Measurements from ENCODE around the gene AJUBA. TPM values are rescaled to one million over a fixed set of nuclear protein-coding genes. Genes with fewer than 3 reads are reported as not detected.
"Not testable (repeated sequence)": the region's sequence is repeated elsewhere in the genome, so short reads cannot be mapped to it uniquely, and the experiment has no call there.

Gene AJUBA
- total RNA-seq (2014; rRNA removed; shearing (Covaris generic)): 41.1 and 47.3 TPM in 2 replicates

DNA sequence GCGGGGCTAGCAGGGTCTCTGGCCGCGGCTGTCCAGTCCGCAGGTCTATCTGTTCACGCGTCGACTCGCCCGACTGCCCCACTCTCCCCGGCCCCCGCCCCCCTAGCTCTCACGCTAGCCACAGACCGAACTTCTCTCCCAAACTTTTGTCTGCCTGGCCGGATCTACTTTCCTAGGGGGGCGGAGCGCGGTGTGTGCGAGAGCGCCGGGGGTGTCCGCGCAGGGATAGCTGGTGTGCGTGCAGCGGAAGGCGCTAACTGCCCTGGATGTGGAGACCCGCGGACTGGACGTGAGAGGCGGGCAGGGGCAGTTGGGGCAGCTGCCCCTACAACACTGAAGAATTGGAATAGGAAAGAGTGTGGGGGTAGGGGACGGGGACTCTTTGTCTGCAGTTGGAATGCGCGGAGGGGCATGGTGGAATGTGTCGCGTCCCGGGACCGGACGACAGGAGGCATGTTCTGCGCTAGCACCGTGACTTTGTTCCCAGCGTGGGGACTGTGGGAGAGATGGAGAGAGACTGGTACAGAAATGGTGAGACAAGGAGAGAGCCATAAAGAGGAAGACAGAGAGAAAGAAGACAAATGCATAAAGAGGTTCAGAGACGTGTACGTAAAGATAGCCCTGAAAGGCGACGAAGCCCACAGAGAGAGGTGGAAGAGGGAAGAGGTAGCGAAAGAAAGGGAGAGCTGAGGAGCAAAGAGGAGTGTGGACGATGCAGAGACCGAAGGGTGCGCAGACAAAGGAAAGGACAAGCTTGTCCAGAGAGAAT, at the start of gene AJUBA:
Gene AJUBA, minus strand, starts transcription at position 75 of the 769 bp plus-strand sequence. CDS start 285 bp downstream, outside the sequence.
- peak; percentile 94 to 97 for DNase-seq
- Histone ChIP-seq H3K27ac (peak within 1 kb of the TSS; percentile 88), H3K9me3 (replicated peaks) (no peaks in the 10 kb centered on the region)

DNA sequence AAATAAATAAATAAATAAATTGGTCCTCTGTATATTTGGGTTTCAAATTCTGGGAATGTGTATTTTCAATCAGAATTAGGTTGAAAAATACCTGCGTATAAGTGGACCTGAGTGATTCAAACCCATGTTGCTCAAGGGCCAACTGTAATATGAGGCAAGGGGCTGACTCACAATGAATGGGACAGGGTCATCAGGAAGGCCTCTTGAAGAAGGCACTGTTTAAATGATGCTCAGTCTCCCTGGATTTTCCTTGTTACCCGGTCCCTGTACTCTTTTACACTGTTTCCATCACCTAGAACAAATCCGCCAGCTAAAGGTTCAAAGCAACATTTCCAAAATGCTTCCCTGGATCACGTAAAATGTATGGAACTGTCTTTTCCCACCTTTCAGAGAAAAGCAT, 48.6 kb upstream of the AJUBA start:
- H3K36me3 ChIP-seq: peaks cover 66% of the 10 kb centered on the region
- H3K4me3 ChIP-seq: no peak overlapping the region
- H3K27me3 ChIP-seq: no peaks in the 10 kb centered on the region
- peaks cover 4% of the 10 kb centered on the region; the same call in 1 of the 2 replicates for H3K4me1 ChIP-seq
- no peaks in the 10 kb centered on the region for H3K9me3 ChIP-seq (replicated peaks)
- DNase-seq: no peak
- H3K27ac ChIP-seq: no peak overlapping the region

More for the DNA sequence above, at the start of gene AJUBA:
- Histone ChIP-seq H3K4me1 (peaks cover 16% of the 10 kb centered on the region), H3K27me3 (no peaks in the 10 kb centered on the region), H3K36me3 (peaks cover 15% of the 10 kb centered on the region), H3K4me3 (peak within 1 kb of the TSS; percentile 91)

DNA sequence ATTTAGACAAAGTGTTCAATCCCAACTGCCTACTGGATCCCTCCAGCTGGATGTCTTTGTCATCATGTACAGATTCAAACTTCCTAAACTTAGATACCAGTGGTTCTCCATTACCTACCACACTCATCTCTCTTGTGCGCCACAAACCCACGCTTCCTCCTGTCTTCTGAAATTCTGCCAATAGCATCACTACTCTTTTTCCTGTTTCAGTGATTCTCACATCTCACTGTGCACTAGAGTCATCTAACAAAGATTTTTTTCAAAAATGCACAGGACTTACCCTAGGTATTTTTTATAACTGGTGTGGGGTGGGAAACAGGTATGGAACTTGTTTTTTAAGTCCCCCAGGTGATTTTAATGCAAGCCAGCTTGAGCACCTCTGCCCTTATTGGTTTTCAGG, 46.4 kb upstream of the AJUBA start:
- Histone ChIP-seq H3K27ac (no peak overlapping the region), H3K9me3 (replicated peaks) (no peaks in the 10 kb centered on the region), H3K4me3 (no peak overlapping the region), H3K4me1 (no peaks in the 10 kb centered on the region), H3K27me3 (no peaks in the 10 kb centered on the region), H3K36me3 (peaks cover 72% of the 10 kb centered on the region)
- no peak for DNase-seq

DNA sequence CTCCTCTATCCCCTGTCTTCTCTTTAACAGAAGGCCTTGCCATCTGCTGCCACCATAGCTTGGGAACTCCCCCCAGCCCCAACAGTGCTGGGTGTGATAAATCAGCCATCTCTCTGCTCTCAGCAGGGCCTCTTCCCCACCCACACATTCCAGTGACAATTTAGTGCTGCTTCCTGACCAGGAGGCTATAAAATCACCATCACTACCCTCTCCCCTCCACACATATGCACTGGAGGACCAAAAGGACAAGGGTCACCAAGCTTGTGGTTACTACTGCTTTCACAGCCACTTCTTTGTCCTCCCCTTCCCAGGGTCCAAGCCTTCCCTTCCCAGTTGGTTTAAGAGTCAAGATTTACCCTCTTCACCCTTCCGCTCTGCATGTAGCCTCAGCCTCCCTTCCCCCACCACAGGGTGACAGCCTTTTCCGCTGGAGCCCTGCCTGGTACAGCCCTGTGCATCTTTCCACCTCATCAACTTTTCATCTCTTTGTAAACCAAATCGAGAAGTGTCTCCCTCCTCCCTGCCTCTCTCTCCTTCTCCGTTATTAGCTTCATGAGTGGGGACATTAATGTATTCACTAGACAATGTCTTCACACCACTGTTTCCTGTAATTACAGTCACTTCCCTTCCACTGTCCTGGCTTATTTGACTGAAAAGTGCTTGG, 42.9 kb upstream of the AJUBA start:
- Histone ChIP-seq H3K4me1 (no peaks in the 10 kb centered on the region), H3K27me3 (no peaks in the 10 kb centered on the region), H3K4me3 (no peak overlapping the region), H3K27ac (no peak overlapping the region), H3K36me3 (peaks cover 41% of the 10 kb centered on the region), H3K9me3 (replicated peaks) (no peaks in the 10 kb centered on the region)
- DNase-seq: no peak

DNA sequence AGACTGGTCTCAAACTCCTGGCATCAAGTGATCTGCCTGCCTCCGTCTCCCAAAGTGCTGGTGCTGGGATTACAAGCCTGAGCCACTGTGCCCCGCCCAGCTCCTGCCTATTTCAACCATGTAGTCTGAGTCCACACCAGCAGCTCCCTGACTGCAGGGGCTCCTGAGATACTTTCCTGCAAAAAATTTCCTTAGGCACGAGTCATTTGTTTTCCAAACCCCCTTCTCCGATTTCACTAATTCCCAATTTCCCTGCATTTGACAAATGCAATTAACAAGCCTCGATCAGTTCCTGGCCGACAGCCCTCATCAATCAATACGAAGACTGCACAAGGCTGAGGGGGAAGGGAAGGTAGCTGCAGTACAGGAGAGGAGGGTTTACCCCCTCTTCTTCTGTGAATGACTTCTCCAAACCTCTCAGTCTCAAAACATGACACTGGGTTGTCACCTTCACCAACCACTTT, 42.3 kb upstream of the AJUBA start:
- Histone ChIP-seq H3K4me3 (no peak overlapping the region), H3K27ac (no peak overlapping the region), H3K27me3 (no peaks in the 10 kb centered on the region), H3K4me1 (no peaks in the 10 kb centered on the region), H3K36me3 (peaks cover 35% of the 10 kb centered on the region), H3K9me3 (replicated peaks) (no peaks in the 10 kb centered on the region)
- no peak for DNase-seq

DNA sequence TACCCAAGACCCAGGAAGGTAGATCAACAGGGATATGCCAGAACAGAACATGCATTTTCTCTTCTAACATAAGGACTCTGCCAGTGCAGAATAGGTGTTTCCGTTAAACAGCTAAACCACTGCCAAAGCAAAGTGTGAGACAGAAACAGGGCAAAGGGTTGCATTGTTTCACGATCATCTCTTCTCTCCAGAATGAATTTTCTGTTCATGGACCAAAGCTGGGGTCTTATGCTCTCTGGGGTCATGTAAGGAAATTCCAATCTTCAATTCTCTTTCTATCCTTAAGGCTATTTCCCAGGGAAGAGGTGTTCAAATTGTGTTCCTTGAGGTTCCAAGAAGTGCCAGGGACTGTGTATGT, 41.4 kb upstream of the AJUBA start:
- Histone ChIP-seq H3K4me3 (no peak overlapping the region), H3K27me3 (no peaks in the 10 kb centered on the region), H3K4me1 (no peaks in the 10 kb centered on the region), H3K9me3 (replicated peaks) (no peaks in the 10 kb centered on the region), H3K36me3 (peaks cover 28% of the 10 kb centered on the region), H3K27ac (no peak overlapping the region)
- no peak for DNase-seq

DNA sequence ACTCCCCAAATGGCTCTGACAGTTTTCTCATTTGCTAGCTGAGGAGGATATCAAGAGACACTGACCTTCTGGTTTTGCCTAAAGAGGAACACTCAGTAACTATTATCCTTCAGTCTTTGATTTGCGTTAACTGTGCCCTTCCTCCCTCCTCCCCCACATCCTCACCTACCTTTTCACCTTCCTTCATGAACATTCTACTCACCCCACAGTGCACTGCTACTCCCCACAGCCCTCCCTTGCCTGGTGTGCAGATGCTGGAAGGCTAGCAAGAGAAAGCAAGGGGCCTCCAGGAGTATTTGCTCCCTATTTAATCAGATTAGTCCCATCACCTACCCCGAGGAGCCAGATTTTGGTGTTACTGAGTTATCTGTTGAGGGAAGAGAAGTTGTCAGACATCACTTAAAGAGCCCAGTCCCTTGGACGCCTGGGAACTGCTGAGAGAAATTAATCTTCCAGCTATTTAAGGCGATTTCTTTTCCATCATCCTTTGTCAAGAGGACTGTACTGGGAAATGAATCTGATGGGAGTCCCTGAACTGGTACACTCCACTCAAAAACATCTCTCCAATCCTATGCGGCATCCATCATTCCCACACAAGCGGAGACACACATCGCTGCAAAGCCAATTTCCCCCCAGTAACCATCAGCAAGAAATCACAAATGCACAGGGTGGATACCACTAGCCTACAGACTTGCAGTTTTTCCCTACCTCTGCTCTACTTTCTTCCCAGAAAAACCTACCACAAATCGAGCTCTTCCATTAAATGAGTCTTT, 40.9 kb upstream of the AJUBA start:
- Histone ChIP-seq H3K4me1 (no peaks in the 10 kb centered on the region), H3K27me3 (no peaks in the 10 kb centered on the region), H3K27ac (no peak overlapping the region), H3K36me3 (peaks cover 24% of the 10 kb centered on the region), H3K4me3 (no peak overlapping the region), H3K9me3 (replicated peaks) (no peaks in the 10 kb centered on the region)
- no peak for DNase-seq

DNA sequence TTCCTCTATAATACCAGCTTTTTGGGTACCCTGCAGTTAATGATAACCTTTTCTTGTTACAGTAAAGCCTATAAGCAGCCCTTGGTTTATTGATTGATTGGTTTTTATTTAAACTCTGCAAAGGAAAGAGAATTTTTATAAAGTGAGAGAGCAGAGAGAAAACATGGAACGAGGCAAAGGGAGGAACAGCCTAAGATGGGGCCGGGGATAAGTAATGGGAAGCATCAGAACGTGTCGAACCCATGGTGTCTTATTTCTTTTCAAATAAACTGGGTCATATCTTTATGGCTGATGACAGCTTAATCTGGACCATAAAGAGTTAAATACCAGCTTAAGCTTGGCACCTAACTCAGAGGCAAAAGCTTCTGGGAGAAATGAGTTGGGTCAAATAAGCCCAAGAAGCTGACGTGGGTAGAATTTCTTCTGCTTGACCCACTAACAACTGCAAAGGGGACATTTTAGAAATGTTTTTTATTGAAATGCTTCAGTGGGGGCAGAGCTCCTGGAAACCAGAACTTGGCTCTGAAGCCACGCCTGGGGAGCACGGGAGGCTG, 39.6 kb upstream of the AJUBA start:
- H3K4me1 ChIP-seq: no peaks in the 10 kb centered on the region
- DNase-seq: no peak

DNA sequence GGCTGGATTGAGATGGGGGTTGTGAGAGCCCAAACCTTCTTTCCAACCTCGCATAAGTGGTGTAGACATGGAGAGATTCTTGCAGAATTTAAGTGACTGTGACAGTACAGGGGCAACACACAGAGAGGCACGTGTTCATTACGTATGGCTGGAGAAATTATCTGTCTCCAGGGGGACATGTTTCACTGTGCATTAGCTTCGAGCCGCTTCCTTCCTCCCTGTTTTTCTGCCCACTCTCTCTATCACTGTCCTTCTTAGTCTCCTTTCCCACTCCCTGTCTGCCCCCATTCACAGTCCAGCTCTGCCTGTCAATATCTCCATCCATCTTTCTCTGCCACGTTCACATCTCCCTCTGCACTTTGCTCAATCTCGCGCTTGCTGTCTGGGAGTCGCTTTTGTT, 39.1 kb upstream of the AJUBA start:
- Histone ChIP-seq H3K27ac (no peak overlapping the region), H3K9me3 (replicated peaks) (no peaks in the 10 kb centered on the region), H3K4me3 (no peak overlapping the region), H3K27me3 (no peaks in the 10 kb centered on the region), H3K36me3 (peaks cover 13% of the 10 kb centered on the region; the same call in 1 of the 2 replicates), H3K4me1 (no peaks in the 10 kb centered on the region)
- no peak for DNase-seq

More for the DNA sequence above, 39.6 kb upstream of the AJUBA start:
- H3K4me3 ChIP-seq: no peak overlapping the region
- no peaks in the 10 kb centered on the region for H3K9me3 ChIP-seq (replicated peaks)
- no peaks in the 10 kb centered on the region for H3K27me3 ChIP-seq
- H3K36me3 ChIP-seq: peaks cover 18% of the 10 kb centered on the region; the same call in 1 of the 2 replicates
- no peak overlapping the region for H3K27ac ChIP-seq

DNA sequence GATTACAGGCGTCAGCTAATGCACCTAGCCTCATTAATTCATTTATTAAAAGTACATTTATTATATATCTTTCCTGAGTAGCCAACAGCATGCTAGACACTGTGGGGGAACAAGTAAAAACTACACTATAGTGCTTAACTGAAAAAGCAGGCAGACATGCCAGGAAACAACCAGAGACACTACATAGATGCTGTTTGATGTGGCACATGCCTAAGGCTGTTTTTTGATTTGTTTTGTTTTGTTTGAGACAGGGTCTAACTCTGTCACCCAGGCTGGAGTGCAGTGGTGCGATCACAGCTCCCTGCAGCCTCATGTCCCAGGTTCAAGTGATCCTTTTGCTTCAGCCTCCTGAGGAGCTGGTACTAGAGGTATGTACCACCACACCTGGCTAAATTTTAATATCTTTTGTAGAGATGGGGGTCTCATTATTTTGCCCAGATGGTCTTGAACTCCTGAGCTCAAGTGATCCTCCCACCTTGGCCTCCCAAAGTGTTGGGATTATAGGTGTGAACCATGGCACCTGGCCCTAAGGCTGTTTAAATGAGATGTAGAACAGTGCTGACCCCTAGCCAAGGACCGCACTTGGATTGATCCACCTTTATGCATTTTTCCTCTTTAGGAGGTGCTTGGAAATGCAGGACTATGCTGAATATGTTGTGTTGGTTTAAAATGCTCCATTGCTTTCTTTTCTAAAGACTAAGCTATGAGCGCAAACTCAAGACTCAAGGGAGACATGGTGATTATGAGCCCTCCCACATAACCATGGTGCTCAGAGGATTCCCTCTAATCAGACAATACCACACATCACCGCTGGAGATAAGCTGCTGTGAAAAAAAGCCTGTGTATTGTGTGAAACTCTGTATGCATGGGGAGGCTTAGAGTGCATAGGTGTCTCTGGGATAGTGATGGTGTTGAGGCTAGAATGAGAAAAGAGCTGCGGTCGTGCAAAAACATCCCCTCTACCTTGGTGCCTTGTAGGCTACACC, 38.1 kb upstream of the AJUBA start:
- H3K4me3 ChIP-seq: no peak overlapping the region
- H3K9me3 ChIP-seq (replicated peaks): no peaks in the 10 kb centered on the region
- no peaks in the 10 kb centered on the region for H3K4me1 ChIP-seq
- DNase-seq: no peak
- peaks cover 3% of the 10 kb centered on the region; the same call in 1 of the 2 replicates for H3K36me3 ChIP-seq
- H3K27me3 ChIP-seq: no peaks in the 10 kb centered on the region
- no peak overlapping the region for H3K27ac ChIP-seq

DNA sequence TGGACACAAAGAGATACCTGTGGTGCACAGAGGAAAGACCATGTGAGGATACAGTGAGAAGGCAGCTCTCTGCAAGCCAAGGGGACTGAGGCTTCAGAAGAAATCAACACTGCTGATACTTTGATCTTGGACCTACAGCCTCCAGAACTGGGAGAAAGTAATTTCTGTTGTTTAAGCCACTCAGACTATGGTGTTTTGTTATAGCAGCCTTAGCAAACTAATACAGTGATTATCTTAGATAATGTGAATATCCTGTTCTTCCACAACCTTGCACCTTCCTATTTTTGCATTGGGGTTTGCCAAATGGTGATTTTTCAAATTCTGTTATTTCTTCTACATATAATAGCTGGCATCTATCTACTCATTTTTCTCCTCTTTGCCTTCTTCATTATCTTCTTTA, 35.8 kb upstream of the AJUBA start:
- Histone ChIP-seq H3K4me3 (no peak overlapping the region), H3K36me3 (peaks cover 2% of the 10 kb centered on the region; the same call in 1 of the 2 replicates), H3K4me1 (no peaks in the 10 kb centered on the region), H3K27ac (no peak overlapping the region), H3K27me3 (no peaks in the 10 kb centered on the region), H3K9me3 (replicated peaks) (no peaks in the 10 kb centered on the region)
- DNase-seq: no peak

DNA sequence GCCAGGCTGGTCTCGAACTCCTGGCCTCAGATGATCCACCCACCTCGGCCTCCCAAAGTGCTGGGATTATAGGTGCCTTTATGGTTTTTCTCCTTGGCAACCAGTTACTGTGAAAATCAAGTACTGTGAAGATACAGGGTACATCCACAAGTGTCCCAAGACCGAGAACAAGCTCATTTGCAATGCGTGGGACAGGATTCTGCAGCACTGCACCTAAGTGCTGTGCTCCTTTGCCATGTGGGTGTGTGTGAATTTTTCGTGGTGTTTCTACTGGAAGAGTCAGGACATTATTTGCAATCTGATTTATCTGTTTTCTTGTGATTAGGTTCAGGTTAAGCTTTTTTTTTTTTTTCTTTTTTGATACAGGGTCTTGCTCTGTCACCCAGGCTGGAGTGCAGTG, 34.7 kb upstream of the AJUBA start:
- H3K4me3 ChIP-seq: no peak overlapping the region
- H3K36me3 ChIP-seq: no peaks in the 10 kb centered on the region; the same call in 1 of the 2 replicates
- H3K4me1 ChIP-seq: no peaks in the 10 kb centered on the region
- no peaks in the 10 kb centered on the region for H3K9me3 ChIP-seq (replicated peaks)
- H3K27ac ChIP-seq: no peak overlapping the region
- DNase-seq: no peak
- no peaks in the 10 kb centered on the region for H3K27me3 ChIP-seq

DNA sequence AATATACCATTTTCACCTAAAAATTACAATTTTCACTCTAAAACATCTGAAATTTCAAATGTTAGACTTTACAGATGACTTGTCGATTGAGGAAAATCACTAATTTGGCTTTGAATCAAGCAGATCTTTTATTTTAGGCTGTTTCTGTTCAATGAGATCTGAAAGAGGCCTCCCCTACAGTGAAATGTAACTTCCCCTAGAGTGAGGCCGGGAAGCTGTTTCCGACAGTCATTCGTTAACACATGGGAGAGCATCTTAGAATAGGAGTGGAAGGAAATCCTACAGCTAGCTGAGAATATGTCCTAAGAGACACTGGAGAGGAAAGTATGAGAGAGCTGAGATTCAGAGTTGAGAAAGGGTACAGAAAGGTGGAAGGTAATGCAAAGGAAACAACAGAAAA, 33.3 kb upstream of the AJUBA start:
- no peak for DNase-seq
- Histone ChIP-seq H3K27me3 (no peaks in the 10 kb centered on the region), H3K27ac (no peak overlapping the region), H3K4me3 (no peak overlapping the region), H3K9me3 (replicated peaks) (no peaks in the 10 kb centered on the region), H3K4me1 (no peaks in the 10 kb centered on the region), H3K36me3 (no peaks in the 10 kb centered on the region)

DNA sequence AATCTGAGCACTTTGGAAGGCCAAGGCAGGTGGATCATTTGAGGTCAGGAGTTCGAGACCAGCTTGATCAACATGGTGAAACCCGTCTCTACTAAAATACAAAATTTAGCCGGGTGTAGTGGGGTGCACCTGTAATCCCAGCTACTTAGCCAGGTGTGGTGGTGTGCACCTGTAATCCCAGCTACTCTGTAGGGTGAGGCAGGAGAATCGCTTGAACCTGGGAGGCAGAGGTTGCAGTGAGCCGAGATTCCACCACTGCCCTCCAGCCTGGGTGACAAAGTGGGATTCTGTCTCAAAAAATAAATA, 31.4 kb upstream of the AJUBA start:
- not testable (repeated sequence) for DNase-seq; H3K27ac ChIP-seq; H3K4me3 ChIP-seq; H3K9me3 ChIP-seq (replicated peaks); H3K4me1 ChIP-seq; H3K36me3 ChIP-seq; H3K27me3 ChIP-seq
